ENCODE results near the gene HNMT. TPM values are rescaled to one million over a fixed set of nuclear protein-coding genes. Genes with fewer than 3 reads are reported as not detected.

The HNMT gene
- total and polyA plus RNA-seq, 2 of the 13 experiments (the other 11 are each of a cell fraction or from before 2014, with no cell fraction given), result 279 to 309 TPM

GRCh38 chr2:137957033-137957432 lies 7.2 kb upstream of the HNMT start (continued):
- TF ChIP-seq U2AF2 (IDR thresholded peaks at IDR 0.05; ENCODE audit: low read depth, low read length) (no peak), CSRNP2 (CRISPR knock-in tag; conservative IDR thresholded peaks at IDR 0.05; ENCODE audit: low read depth) (no peak), ZHX2 (IDR thresholded peaks at IDR 0.05; ENCODE audit: low read depth) (no peak), ZHX2 (CRISPR knock-in tag; IDR thresholded peaks at IDR 0.05; ENCODE audit: borderline replicate concordance) (no peak), XBP1 (CRISPR knock-in tag; IDR thresholded peaks at IDR 0.05) (no peak), PPARG (CRISPR knock-in tag; conservative IDR thresholded peaks at IDR 0.05) (no peak), HNRNPL (IDR thresholded peaks at IDR 0.05; ENCODE audit: low read depth, low read length) (no peak), PATZ1 (CRISPR knock-in tag; IDR thresholded peaks at IDR 0.05) (peak; percentile 24; the same call in 1 of the 2 replicates), HNRNPUL1 (IDR thresholded peaks at IDR 0.05; ENCODE audit: low read depth, low read length) (no peak), CBX1 (IDR thresholded peaks at IDR 0.05; ENCODE audit: low read depth) (no peak), TSC22D2 (CRISPR knock-in tag; IDR thresholded peaks at IDR 0.05; ENCODE audit: borderline replicate concordance) (no peak), KDM3A (CRISPR knock-in tag; IDR thresholded peaks at IDR 0.05; ENCODE audit: low read depth) (no peak), RCOR2 (CRISPR knock-in tag; IDR thresholded peaks at IDR 0.05) (no peak), CCDC6 (CRISPR knock-in tag; IDR thresholded peaks at IDR 0.05) (no peak), FOSL1 (CRISPR knock-in tag; IDR thresholded peaks at IDR 0.05; ENCODE audit: borderline replicate concordance) (no peak)
- TF ChIP-seq, protein P1, sequence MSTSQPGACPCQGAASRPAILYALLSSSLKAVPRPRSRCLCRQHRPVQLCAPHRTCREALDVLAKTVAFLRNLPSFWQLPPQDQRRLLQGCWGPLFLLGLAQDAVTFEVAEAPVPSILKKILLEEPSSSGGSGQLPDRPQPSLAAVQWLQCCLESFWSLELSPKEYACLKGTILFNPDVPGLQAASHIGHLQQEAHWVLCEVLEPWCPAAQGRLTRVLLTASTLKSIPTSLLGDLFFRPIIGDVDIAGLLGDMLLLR (CRISPR knock-in tag; IDR thresholded peaks at IDR 0.05), result no peak
- TF ChIP-seq, protein P2, sequence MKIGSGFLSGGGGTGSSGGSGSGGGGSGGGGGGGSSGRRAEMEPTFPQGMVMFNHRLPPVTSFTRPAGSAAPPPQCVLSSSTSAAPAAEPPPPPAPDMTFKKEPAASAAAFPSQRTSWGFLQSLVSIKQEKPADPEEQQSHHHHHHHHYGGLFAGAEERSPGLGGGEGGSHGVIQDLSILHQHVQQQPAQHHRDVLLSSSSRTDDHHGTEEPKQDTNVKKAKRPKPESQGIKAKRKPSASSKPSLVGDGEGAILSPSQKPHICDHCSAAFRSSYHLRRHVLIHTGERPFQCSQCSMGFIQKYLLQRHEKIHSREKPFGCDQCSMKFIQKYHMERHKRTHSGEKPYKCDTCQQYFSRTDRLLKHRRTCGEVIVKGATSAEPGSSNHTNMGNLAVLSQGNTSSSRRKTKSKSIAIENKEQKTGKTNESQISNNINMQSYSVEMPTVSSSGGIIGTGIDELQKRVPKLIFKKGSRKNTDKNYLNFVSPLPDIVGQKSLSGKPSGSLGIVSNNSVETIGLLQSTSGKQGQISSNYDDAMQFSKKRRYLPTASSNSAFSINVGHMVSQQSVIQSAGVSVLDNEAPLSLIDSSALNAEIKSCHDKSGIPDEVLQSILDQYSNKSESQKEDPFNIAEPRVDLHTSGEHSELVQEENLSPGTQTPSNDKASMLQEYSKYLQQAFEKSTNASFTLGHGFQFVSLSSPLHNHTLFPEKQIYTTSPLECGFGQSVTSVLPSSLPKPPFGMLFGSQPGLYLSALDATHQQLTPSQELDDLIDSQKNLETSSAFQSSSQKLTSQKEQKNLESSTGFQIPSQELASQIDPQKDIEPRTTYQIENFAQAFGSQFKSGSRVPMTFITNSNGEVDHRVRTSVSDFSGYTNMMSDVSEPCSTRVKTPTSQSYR (CRISPR knock-in tag; IDR thresholded peaks at IDR 0.05; ENCODE audit: borderline replicate concordance), result peak; percentile 70; the same call in 1 of the 2 replicates

Measured in HepG2 (cell line).